Nephron progenitor cell (in vitro differentiated cells): ENCODE data around the gene ZNF398.

Experiments used
- DNase-seq: peaks from one replicate; pipeline ENCODE4 v3.0.0; 2021
- H3K27ac Mint-ChIP-seq: 2 replicates; pipeline ENCODE4 v1.8.0; 2021; ENCODE audit warnings: mild to moderate bottlenecking, moderate library complexity, mixed read lengths
- H3K27me3 Mint-ChIP-seq: 2 replicates; pipeline ENCODE4 v1.8.0; 2021; ENCODE audit warnings: mild to moderate bottlenecking, low read depth, mixed read lengths; ENCODE audit not compliant: poor library complexity
- H3K36me3 Mint-ChIP-seq: 2 replicates; pipeline ENCODE4 v1.8.0; 2021; ENCODE audit warnings: low read depth, mixed read lengths
- H3K4me1 Mint-ChIP-seq: 2 replicates; pipeline ENCODE4 v1.8.0; 2021; ENCODE audit warnings: mixed read lengths
- H3K4me3 Mint-ChIP-seq: 2 replicates; pipeline ENCODE4 v1.8.0; 2021; ENCODE audit warnings: mild to moderate bottlenecking, moderate library complexity, mixed read lengths
- H3K9me3 Mint-ChIP-seq: 2 replicates; pipeline ENCODE4 v1.8.0; 2021; ENCODE audit warnings: mild to moderate bottlenecking, moderate library complexity, mixed read lengths
- TF ChIP-seq, protein P1 (sequence below): fragments of 200-600 bp; sonication (generic); IDR thresholded peaks from 2 replicates; pipeline ENCODE4 v1.5.0; 2021; ENCODE audit warnings: antibody characterized with exemption

Gene ZNF398

DNA sequence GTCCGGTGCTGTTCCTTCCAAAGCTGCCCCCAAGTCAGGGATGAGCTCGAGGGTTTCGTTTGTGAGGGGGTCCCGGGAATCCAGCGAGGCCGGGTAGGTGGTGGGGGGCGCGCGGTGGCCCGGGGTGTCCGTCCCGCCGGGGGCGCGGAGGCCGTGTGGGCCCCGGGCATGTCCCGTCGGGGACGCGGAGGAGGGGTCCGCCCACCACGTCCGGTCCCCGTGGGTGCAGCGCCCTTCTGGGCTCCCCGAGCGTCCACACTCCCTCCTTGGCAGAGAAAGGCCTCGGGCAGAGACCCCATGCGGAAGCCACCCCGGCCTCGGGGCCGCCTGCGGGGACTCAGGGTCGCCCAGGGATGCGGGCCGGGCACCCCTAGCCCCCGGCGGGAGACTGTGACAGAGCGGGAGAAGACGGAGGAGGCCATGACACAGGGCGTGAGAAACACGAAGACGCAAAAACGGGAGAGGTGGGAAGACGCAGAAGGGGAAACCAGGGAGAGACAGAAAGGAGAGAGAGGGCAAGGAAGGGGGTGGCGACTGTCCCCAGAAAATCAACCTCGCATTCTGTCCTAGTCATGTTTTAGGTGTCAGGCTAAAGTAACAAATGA, 20.5 kb upstream of the ZNF398 start:
- H3K27ac Mint-ChIP-seq: peak overlapping the region; percentile 98
- peak overlapping the region; percentile 94 for H3K4me3 Mint-ChIP-seq
- peaks cover 50% of the 10 kb centered on the region for H3K9me3 Mint-ChIP-seq
- H3K36me3 Mint-ChIP-seq: peaks cover 56% of the 10 kb centered on the region
- H3K27me3 Mint-ChIP-seq: peaks cover 3% of the 10 kb centered on the region
- DNase-seq: peak; percentile 52
- TF ChIP-seq, protein P1, sequence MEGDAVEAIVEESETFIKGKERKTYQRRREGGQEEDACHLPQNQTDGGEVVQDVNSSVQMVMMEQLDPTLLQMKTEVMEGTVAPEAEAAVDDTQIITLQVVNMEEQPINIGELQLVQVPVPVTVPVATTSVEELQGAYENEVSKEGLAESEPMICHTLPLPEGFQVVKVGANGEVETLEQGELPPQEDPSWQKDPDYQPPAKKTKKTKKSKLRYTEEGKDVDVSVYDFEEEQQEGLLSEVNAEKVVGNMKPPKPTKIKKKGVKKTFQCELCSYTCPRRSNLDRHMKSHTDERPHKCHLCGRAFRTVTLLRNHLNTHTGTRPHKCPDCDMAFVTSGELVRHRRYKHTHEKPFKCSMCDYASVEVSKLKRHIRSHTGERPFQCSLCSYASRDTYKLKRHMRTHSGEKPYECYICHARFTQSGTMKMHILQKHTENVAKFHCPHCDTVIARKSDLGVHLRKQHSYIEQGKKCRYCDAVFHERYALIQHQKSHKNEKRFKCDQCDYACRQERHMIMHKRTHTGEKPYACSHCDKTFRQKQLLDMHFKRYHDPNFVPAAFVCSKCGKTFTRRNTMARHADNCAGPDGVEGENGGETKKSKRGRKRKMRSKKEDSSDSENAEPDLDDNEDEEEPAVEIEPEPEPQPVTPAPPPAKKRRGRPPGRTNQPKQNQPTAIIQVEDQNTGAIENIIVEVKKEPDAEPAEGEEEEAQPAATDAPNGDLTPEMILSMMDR: no peak
- peaks cover 32% of the 10 kb centered on the region for H3K4me1 Mint-ChIP-seq

DNA sequence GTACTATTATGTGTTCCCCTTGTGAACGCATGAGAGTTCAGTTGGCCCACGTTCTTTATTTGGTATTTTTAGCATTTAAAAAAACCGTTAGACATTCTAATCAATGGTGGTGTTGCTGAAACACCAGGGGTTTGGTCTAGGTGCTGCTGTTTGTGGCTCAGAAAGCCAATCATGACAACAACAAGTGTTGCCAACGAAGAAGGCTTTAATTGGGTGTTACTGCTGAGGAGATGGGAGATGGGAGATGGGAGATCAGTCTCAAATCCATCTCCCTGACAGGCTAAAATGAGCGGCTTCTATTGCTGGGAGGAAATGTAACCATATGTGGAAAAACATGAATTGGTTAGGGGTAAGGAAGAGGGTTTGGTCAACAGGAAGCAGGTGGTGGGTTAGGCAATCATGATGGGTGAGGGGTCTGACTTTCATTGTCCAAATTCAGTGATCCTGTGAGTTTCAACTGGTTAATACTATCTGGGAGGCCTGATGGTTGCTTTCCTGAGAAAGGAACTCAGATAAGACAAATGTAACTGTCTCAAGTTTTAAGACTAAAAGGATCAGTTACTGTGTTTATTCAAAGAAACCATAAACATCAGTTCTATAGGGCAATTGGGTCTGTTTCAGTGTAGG, 16.6 kb upstream of the ZNF398 start:
- no peak for DNase-seq
- TF ChIP-seq, protein P1: no peak
- peaks cover 39% of the 10 kb centered on the region for H3K9me3 Mint-ChIP-seq
- peaks cover 3% of the 10 kb centered on the region for H3K27me3 Mint-ChIP-seq
- H3K4me1 Mint-ChIP-seq: peaks cover 17% of the 10 kb centered on the region
- no peak overlapping the region for H3K27ac Mint-ChIP-seq
- H3K36me3 Mint-ChIP-seq: peaks cover 54% of the 10 kb centered on the region
- H3K4me3 Mint-ChIP-seq: no peak overlapping the region

DNA sequence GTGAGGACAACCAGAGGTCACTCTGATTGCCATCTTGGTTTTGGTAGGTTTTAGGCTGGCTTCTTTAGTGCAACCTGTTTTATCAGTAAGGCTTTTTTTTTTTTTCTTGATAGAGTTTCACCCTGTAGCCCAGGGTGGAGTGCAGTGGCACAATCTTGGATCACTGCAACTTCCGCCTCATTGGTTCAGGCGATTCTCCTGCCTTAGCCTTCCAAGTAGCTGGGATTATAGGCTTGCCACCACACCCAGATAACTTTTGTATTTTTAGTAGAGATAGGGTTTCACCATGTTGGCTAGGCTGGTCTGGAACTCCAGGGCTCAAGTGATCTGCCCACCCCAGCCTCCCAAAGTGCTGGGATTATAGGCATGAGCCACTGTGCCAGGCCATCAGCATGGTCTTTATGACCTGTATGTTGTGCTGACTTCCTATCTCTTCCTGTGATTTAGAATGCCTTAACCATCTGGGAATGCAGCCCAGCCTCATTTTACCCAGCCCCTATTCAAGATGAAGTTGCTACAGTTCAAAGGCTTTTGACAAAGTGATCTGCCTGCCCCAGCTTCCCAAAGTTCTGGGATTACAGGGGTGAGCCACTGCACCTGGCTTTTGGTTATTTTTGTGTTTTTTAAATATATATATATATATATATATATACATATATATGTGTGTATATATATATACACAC, 14.1 kb upstream of the ZNF398 start:
- Mint-ChIP-seq H3K9me3 (peaks cover 35% of the 10 kb centered on the region), H3K36me3 (peaks cover 52% of the 10 kb centered on the region), H3K4me1 (peaks cover 4% of the 10 kb centered on the region), H3K27me3 (no peaks in the 10 kb centered on the region), H3K4me3 (no peak overlapping the region), H3K27ac (no peak overlapping the region)
- no peak for DNase-seq
- TF ChIP-seq, protein P1: no peak

DNA sequence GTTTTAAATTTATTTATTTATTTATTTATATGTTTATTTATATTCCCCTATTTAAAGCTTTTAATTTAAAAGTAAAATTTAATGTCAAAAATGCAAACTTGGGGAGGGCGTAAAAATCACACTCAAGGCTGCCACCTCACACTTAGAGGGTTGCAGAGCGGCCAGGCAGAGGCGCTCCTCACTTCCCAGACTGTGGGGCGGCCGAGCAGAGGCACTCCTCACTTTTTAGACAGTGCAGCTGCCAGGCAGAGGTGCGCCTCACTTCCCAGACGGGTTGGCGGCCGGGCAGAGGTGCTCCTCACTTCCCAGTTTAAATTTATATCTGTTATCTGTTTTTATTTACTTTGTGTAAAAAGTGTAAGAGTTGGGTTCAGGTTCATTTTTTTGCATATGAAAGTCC, 11.1 kb upstream of the ZNF398 start:
- peaks cover 23% of the 10 kb centered on the region for H3K36me3 Mint-ChIP-seq
- H3K9me3 Mint-ChIP-seq: peaks cover 12% of the 10 kb centered on the region
- no peaks in the 10 kb centered on the region for H3K4me1 Mint-ChIP-seq
- DNase-seq: no peak
- TF ChIP-seq, protein P1: no peak
- H3K4me3 Mint-ChIP-seq: no peak overlapping the region
- H3K27me3 Mint-ChIP-seq: no peaks in the 10 kb centered on the region
- H3K27ac Mint-ChIP-seq: no peak overlapping the region

DNA sequence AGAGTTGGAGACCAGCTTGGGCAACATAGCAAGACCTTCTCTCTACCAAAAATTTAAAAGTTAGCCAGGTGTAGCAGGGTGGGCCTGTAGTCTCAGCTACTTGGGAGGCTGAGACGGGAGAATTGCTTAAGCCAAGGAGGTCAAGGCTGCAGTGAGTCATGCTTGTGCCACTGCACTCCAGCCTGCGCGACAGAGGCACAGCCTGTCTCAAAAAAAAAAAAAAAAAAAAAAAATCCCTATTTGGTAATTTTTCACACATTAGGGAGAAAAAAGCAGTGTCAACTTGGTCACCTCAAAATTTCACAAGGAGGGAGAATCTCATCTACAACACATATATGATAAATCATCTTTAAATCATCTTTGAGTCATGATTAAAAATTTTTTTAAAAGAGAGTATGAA, 6.4 kb upstream of the ZNF398 start:
- Mint-ChIP-seq H3K27ac (no peak overlapping the region), H3K36me3 (peaks cover 5% of the 10 kb centered on the region), H3K4me1 (peaks cover 6% of the 10 kb centered on the region), H3K4me3 (no peak overlapping the region), H3K9me3 (peaks cover 3% of the 10 kb centered on the region), H3K27me3 (no peaks in the 10 kb centered on the region)
- DNase-seq: no peak
- TF ChIP-seq, protein P1: no peak
